ENCODE data around the gene HCST.
"Not testable (repeated sequence)": the region's sequence is repeated elsewhere in the genome, so short reads cannot be mapped to it uniquely, and the experiment has no call there.

The HCST gene

GRCh38 chr19:35882114-35882832 lies 20.1 kb upstream of the HCST start:
- DNase-seq = peak; percentile 75

- no peak for DNase-seq
These were observed 18.4 kb upstream of the HCST start for GRCh38 chr19:35883882-35884281.

- no peak for DNase-seq
These were observed 17.0 kb upstream of the HCST start for GRCh38 chr19:35885225-35885738.

DNA sequence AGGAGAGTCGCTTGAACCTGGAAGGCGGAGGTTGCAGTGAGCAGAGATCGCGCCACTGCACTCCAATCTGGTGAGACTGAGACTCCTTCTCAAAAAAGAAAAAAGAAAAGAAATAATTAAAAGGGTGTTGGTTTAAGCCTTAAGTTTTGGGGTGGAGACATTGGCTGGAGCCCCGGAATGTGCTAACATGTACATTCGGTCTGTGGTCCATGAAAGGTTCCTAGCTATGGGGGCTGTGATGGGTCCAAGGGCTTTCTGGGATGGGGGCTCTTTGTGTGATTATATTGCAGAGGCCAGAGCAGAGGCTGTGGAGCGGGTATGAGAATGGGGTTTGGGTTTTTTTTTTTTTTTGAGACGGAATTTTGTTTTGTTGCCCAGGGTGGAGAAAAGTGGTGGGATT lies 16.4 kb upstream of the HCST start:
- DNase-seq = no peak

GRCh38 chr19:35887197-35887596 lies 15.1 kb upstream of the HCST start:
- DNase-seq = no peak

DNA sequence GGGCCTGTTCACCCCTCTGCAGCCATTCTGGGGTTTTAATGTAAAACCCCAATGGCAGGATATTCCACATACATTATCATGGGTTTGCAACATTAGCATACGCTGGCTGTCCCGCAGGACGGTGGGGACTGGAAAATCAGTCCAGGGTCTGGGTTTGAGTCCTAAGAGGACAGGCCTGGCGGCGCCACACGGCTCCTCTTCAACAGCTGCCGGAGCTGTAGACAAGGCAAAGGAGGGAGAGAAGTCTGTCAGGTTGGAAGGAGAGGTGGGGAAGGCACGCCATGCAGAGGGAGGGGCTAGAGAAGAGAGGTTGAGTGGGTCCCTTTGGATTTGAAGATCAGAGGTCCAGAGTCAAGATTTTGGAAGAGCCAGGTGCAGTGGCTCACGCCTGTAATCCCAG lies 13.9 kb upstream of the HCST start:
- DNase-seq = no peak

- DNase-seq = no peak
These were observed 12.8 kb upstream of the HCST start for GRCh38 chr19:35889370-35890112.

GRCh38 chr19:35890113-35890650 lies 12.1 kb upstream of the HCST start:
- no peak for DNase-seq

DNA sequence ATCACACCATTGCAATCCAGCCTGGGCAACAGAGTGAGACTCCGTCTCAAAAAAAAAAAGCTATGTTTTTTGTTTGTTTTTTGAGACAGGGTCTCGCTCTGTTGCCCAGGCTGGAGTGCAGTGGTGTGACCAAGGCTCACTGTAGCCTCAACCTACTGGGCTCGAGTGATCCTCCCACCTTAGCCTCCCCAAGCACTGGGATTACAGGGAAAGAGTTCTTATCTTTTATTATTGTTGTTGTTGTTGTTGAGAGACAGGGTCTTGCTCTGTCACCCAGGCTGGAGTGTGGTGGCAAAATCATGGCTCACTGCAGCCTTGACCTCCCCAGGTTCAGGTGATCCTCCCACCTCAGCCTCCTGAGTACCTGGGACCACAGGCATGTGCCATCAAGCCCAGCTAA lies 10.5 kb upstream of the HCST start:
- DNase-seq = not testable (repeated sequence)

DNA sequence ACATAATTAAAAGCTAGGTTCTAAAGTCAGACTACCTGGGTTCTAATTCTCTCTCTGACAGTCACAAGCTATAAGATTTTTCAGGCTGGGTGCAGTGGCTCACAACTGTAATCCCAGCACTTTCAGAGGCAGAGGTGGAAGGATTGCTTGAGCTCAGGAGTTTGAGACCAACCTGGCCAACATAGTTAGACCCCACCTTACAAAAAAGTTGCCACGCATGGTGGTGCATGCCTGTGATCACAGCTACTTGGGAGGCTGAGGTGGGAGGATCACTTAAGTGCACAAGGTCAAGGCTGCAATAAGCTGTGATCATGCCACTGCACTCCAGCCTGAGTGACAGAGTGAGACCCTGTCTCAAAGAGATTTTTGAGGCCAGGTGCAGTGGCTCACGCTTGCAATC lies 8.0 kb upstream of the HCST start:
- no peak for DNase-seq

DNA sequence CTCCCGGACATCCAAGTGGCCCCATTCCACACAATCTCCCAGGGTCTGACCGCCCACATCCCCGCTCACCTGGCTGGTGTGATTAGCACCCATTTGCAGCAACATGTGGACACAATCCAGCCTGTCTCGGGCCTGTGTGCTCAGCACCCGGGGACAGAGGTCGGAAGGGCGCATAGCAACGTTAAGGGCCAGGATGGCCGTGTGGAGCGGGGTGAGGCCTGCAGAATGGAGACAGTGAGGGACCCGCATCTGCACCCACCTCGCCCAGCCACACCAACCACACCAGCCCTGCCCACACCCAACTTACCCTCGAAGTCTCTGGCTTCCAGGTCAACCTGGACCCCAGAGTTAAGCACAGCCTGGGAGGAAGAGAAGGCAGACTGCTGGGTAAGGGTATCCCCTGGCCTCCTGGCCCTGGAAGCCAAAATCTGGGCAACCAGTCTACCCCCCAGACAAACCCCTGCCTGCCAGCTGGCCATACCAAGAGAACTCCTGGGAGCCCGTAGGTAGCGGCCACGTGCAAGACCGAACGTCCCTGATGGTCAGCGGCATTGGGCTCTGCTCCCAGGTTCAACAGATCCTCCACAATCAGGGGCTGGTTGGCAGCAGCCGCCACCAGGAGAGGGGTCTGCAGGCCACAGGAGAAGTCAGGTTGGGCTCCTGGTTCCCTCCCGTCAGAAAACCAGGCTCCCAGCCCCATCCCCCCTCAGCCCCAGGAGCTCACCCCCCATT lies 6.3 kb upstream of the HCST start:
- DNase-seq = no peak

GRCh38 chr19:35896643-35897040 lies 5.7 kb upstream of the HCST start:
- no peak for DNase-seq

- DNase-seq = no peak
These were observed 4.5 kb upstream of the HCST start for GRCh38 chr19:35897706-35898451.

DNA sequence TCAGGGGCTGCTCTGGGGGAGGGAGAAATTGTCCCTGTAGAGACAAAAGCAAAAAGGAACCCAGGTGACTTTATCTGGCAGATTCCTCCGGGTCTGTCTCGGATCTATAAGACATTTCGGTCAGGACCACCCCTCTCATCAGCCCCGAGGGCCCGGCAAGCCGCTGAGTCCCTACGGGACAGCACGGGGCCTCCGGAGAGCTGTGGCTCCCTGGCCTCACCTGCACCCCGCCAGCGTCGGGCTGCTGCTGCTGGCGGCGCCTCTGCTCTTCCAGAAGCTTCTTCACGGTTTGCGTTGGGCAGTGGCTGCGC lies 3.9 kb upstream of the HCST start:
- no peak for DNase-seq

- DNase-seq = peak; percentile 78
These were observed 2.6 kb upstream of the HCST start for GRCh38 chr19:35899547-35900214.

DNA sequence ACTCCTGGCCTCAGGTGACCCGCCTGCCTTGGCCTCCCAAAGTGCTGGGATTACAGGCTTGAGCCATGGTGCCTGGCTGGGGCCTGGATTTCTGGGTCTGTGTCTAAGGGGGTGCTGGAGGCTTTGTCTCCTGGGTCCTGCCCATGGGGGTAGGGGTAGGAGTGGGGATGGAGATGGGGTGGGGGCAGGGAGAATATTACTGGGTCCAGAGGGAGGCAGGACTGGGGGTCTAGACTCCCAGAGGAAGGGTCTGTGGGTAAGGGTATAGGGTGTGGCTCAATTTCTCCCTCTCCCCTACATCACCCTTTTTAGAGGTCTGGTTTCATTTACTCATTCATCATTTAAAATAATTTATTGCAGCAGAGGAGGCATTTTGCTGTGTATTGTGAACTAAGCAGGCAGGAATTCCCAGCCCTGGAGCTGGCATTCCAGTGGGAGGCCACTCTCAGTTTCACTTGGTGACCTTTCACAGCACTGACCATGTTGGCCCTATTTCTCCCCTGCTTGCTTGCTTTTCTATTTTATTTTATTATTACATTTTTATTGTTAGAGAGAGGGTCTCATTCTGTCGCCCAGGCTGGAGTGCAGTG lies 1.2 kb upstream of the HCST start:
- peak; percentile 69 for DNase-seq

DNA sequence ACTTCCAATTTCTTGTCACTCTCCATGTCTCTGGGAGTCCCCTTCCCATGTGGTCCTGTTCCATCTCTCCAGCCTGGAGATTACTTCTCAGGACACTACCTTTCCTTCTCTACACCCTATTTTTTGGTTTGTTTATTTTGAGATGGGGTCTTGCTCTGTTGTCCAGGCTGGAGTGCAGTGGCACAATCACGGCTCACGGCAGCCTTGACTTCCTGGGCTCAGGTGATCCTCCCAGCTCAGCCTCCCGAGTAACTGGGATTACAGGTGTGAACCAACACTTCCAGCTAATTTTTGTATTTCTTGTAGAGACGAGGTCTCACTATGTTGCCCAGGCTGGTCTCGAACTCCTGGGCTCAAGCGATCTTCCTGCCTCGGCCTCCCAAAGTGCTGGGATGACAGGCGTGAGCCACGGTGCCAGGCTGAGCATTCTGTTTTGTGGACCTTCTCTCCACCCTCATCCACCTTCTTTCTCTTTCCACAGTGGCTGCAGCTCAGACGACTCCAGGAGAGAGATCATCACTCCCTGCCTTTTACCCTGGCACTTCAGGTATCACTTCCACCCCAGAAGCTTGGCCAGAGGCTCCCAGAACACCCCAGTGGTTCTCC lies 644 bp downstream of the HCST start:
- no peak for DNase-seq

DNA sequence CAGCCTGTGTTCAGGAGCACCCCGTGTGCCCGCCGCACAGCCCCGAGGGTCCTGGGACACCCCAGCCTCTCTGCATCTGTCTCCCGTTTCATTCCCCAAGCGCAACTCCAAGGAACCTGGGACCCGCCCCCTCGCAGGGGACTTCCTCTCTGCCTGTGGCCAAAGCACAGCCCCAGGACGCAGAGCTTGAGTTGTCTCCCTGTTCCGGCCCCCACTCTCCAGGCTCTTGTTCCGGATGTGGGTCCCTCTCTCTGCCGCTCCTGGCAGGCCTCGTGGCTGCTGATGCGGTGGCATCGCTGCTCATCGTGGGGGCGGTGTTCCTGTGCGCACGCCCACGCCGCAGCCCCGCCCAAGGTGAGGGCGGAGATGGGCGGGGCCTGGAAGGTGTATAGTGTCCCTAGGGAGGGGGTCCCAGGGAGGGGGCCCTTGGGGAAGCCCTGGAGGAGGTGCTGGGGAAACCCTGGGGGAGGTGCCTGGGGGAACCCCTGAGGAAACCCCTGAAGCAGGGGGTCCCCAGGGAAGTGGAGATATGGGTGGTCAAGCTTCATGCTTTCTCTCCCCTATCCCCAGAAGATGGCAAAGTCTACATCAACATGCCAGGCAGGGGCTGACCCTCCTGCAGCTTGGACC lies 1.3 kb downstream of the HCST start:
- DNase-seq = peak; percentile 64

DNA sequence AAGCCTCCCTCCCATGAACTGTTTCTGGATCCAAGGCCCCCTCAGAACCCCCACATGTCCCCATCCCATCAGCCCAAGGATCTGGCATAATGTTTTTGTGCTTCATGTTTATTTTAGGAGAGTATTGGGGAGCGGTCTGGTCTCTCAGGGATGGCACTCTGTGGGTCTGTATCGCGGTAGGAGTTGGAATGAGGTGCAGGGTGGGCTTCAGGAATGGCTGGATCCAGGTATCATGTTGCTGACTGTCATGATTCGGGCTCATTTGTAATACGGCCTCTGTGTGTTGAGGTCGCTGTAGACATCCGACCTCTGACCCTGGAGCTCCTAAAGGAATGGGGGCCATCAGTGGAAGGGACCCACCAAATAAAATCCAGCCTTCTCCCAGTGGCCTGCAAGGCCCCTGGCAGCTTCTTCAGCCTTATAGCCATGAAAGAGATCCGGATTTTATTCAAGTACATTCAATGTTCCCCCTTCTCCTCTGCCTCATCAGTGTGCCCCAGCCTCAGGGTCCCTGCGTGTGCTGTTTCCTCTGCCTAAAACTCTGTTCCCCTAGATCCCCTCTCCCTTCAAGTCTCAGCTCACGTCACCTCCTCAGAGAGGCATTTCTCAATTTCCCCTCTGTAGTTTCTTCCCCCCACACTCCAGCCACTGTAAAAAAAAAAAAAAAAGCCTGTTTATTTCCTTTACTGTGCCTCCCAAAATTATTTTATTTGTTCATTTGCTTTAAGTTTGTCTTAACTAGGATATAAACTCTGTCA lies 2.2 kb downstream of the HCST start:
- no peak for DNase-seq

GRCh38 chr19:35905178-35905727 lies 2.9 kb downstream of the HCST start:
- DNase-seq = no peak
